Heart left ventricle (tissue), 16 donors: ENCODE measurements around the gene EIF5A. TPM values are rescaled to one million over a fixed set of nuclear protein-coding genes. Genes with fewer than 3 reads are reported as not detected.

ENCODE experiments used
- ATAC-seq, 4 donors: fragments of 200-7000 bp; cut with Tn5 transposase; one replicate each; pipeline ENCODE4 v1.9.1; 2020 to 2022; ENCODE audit warnings: moderate library complexity in 4 of 4, mild to moderate bottlenecking in 3 of 4, moderate number of reproducible peaks in 1 of 4
- DNase-seq, 5 donors: peaks; one replicate each; pipeline ENCODE4 v3.0.0-alpha.2; 2020
- H3K27ac ChIP-seq, 12 donors: fragments of 200-600 bp; sonication (generic) in 4 of 12; one replicate each; pipeline versions ENCODE4 v1.5.0 to v1.8.0; 2016 to 2022; ENCODE audit warnings: mild to moderate bottlenecking in 2 of 12
- H3K27me3 ChIP-seq, 9 donors: fragments of 200-600 bp; sonication (generic) in 2 of 9; one replicate each; pipeline versions ENCODE4 v1.5.1 to v1.8.0; 2016 to 2022; ENCODE audit warnings: mild to moderate bottlenecking in 3 of 9
- H3K36me3 ChIP-seq, 9 donors: fragments of 200-600 bp; sonication (generic) in 2 of 9; one replicate each; pipeline versions ENCODE4 v1.5.0 to v1.8.0; 2018 to 2022; ENCODE audit warnings: mild to moderate bottlenecking in 2 of 9
- H3K4me1 ChIP-seq, 12 donors: fragments of 200-600 bp; sonication (generic) in 4 of 12; one replicate each; pipeline versions ENCODE4 v1.5.0 to v1.8.0; 2016 to 2022; ENCODE audit warnings: mild to moderate bottlenecking in 3 of 12
- H3K4me3 ChIP-seq, 12 donors: fragments of 200-600 bp; sonication (generic) in 4 of 12; one replicate each; pipeline versions ENCODE4 v1.5.0 to v1.8.0; 2017 to 2022; ENCODE audit warnings: mild to moderate bottlenecking in 9 of 12, moderate library complexity in 4 of 12
- H3K9me3 ChIP-seq, 12 donors: fragments of 200-600 bp; sonication (generic) in 4 of 12; one replicate each; pipeline versions ENCODE4 v1.5.0 to v1.8.0; 2016 to 2022; ENCODE audit warnings: mild to moderate bottlenecking in 1 of 12
- CTCF ChIP-seq, 12 donors: fragments of 200-600 bp; sonication (generic) in 4 of 12; IDR thresholded peaks; one replicate each; pipeline versions ENCODE4 v1.5.0 to v1.8.0; 2018 to 2022; ENCODE audit warnings: antibody characterized with exemption in 12 of 12, mild to moderate bottlenecking in 5 of 12
- POLR2A ChIP-seq, 2 donors: fragments of 450-650 bp; IDR thresholded peaks; one replicate each; pipeline ENCODE4 v1.6.1; 2017; ENCODE audit warnings: antibody characterized with exemption in 2 of 2, mild to moderate bottlenecking in 2 of 2, moderate library complexity in 2 of 2
- WGBS, 4 donors: extraction: QIAGEN DNeasy Blood & Tissue Kit in 2 of 4; methylation state at CpG; one replicate each; pipeline versions ENCODE4 v1.1.5 to v1.1.7; 2013 to 2018; 5-methylcytosine and 5-hydroxymethylcytosine counted together
- intact Hi-C, 10 donors: fragments of 100-400 bp; cut with DNase I; formaldehyde crosslinking; loops; one replicate each; pipeline versions ENCODE4 v1.11.1 to v1.14.2; 2022
- polyA plus RNA-seq, 2 donors: library from polyadenylated mRNA; stranded (reverse); fragments of 200-250 nt; gene quantifications; one replicate each; pipeline ENCODE4 v1.2.3, GENCODE V29; 2013
- total RNA-seq, 9 donors: library from RNA; depleted of rRNA in 2 of 9; stranded (reverse); fragments of >200 nt in 2 of 9; fragmentation: NEBNext Ultra II Directional in 3 of 9; extraction: Animal tissue kit (Norgen Biotek cat#: 25700) in 3 of 9; gene quantifications; one replicate each; pipeline versions ENCODE4 v1.1.0 to v1.2.4, GENCODE V29; 2016 to 2023
- donor health status: ischemic (EF 13 %, LVEDD 7.1; RV severe dilation, severe dysfunction).
- donor health status: healthy with polysubstance abuse.
- donor health status: DM: no; HTN: yes; CAD: no.
- donor health status: DM: no; HTN: no; CAD: no.
- donor health status: ischemic (EF 25% LVEDD 6.9; RV normal size, moderate dysfunction).
- donor health status: ischemic (EF 25% LVEDD 5.7; RV mildly dilated, moderate dysfunction).
- donor health status: healthy.
- donor health status: DM: yes; HTN: yes; CAD: no.
- donor health status: ischemic (EF 35%, LVEDD 5.7; RV mildly dilated, moderate dysfunction).
- donor health status: nonischemic (EF 11% LVEDD 7.7; RV severe dilation, severe dysfunction).
- donor health status: DM: yes; HTN: yes; CAD: no.
- donor health status: PGD.
- donor health status: ischemic (EF 29% LVEDD 5.4; RV normal size, mild dysfunction).
- donor health status: nonischemic (EF 23%, LVEDD 6.1; RV moderate dilation, normal function).

The EIF5A gene
- total and polyA plus RNA-seq, 11 donors = 120 to 934 (median 268) TPM

GRCh38 chr17:7292729-7293128 is 14.7 kb upstream of the EIF5A start:
- no peak overlapping the region for H3K4me3 ChIP-seq
- H3K36me3 ChIP-seq = peaks cover 0 to 3% (median 0%) of the 10 kb centered on the region in 9 donors
- peak in 2 of 4 donors; percentile 1 to 21 for ATAC-seq
- intact Hi-C loops = loop anchor here in 2 of 10 donors (1.0 to 10.0 kb wide), 2 partner anchors 9 to 248 kb away; partner anchors contain the start of gene SLC16A11 (in 1 of the 2)
- H3K27me3 ChIP-seq = peaks cover 0 to 57% (median 29%) of the 10 kb centered on the region in 9 donors
- no peak for TF ChIP-seq POLR2A (IDR thresholded peaks at IDR 0.05)
- TF ChIP-seq CTCF (IDR thresholded peaks at IDR 0.05) = no peak
- H3K4me1 ChIP-seq = peaks cover 2 to 71% (median 46%) of the 10 kb centered on the region in 12 donors
- WGBS, 4 donors = 6 to 11% (median 9%) methylated on average over 6 of the region's 6 CpGs
- peak overlapping the region in 8 of 12 donors; percentile 0 to 66 (median 32) for H3K27ac ChIP-seq
- no peaks in the 10 kb centered on the region for H3K9me3 ChIP-seq
- peak in 1 of 5 donors; percentile 54 for DNase-seq

- 53 to 70% (median 64%) methylated on average over 8 to 11 of the region's 11 CpGs for WGBS, 4 donors
- H3K36me3 ChIP-seq = no peaks in the 10 kb centered on the region
- H3K4me1 ChIP-seq = peaks cover 2 to 71% (median 46%) of the 10 kb centered on the region in 12 donors
- peaks cover 0 to 57% (median 29%) of the 10 kb centered on the region in 9 donors for H3K27me3 ChIP-seq
- no peaks in the 10 kb centered on the region for H3K9me3 ChIP-seq
- H3K4me3 ChIP-seq = no peak overlapping the region
- DNase-seq = no peak
- no peak for TF ChIP-seq CTCF (IDR thresholded peaks at IDR 0.05)
- TF ChIP-seq POLR2A (IDR thresholded peaks at IDR 0.05) = no peak
- no peak for ATAC-seq
- peak overlapping the region in 6 of 12 donors; percentile 0 to 66 (median 50) for H3K27ac ChIP-seq
- intact Hi-C loops = loop anchor here in 1 of 10 donors (10.0 kb wide), 1 partner anchor 248 kb away; the partner anchor contains the start of gene SLC16A11
Measured at GRCh38 chr17:7293159-7293558, 14.3 kb upstream of the EIF5A start.

GRCh38 chr17:7293816-7294613 is 13.4 kb upstream of the EIF5A start:
- DNase-seq (no peak), ATAC-seq (no peak)
- intact Hi-C loops = loop anchor here in 1 of 10 donors (10.0 kb wide), 1 partner anchor 249 kb away; the partner anchor contains the start of gene SLC16A11
- peaks cover 0 to 57% (median 29%) of the 10 kb centered on the region in 9 donors for H3K27me3 ChIP-seq
- H3K4me3 ChIP-seq = peak overlapping the region in 10 of 12 donors; percentile 1 to 41 (median 32)
- H3K4me1 ChIP-seq = peaks cover 2 to 71% (median 46%) of the 10 kb centered on the region in 12 donors
- TF ChIP-seq POLR2A (IDR thresholded peaks at IDR 0.05) (no peak), CTCF (IDR thresholded peaks at IDR 0.05) (no peak)
- H3K36me3 ChIP-seq = no peaks in the 10 kb centered on the region
- peak overlapping the region in 3 of 12 donors; percentile 38 to 65 (median 50) for H3K27ac ChIP-seq
- H3K9me3 ChIP-seq = no peaks in the 10 kb centered on the region
- 5 to 16% (median 10%) methylated on average over 11 to 75 of the region's 75 CpGs for WGBS, 4 donors

- Histone ChIP-seq H3K36me3 (no peaks in the 10 kb centered on the region), H3K27me3 (peaks cover 0 to 57% (median 29%) of the 10 kb centered on the region in 9 donors), H3K4me3 (peak within 1 kb of the TSS in 11 of 12 donors; percentile 1 to 41 (median 30)), H3K9me3 (no peaks in the 10 kb centered on the region), H3K27ac (peak within 1 kb of the TSS in 6 of 12 donors; percentile 50 to 85 (median 78)), H3K4me1 (peaks cover 2 to 71% (median 45%) of the 10 kb centered on the region in 12 donors)
- DNase-seq (peak; percentile 72 to 86 (median 81)), ATAC-seq (peak in 3 of 4 donors; percentile 17 to 44 (median 28))
- 2 to 13% (median 4%) methylated on average over 11 to 57 of the region's 57 CpGs for WGBS, 4 donors
- intact Hi-C loops = loop anchor here in 2 of 10 donors (5.0 to 10.0 kb wide), 2 partner anchors 247 to 250 kb away; partner anchors contain the start of gene SLC16A11 (in 1 of the 2)
- TF ChIP-seq POLR2A (IDR thresholded peaks at IDR 0.05) = no peak
- no peak for TF ChIP-seq CTCF (IDR thresholded peaks at IDR 0.05)
Measured at GRCh38 chr17:7294614-7295153, 12.7 kb upstream of the EIF5A start, which contains the start of gene YBX2. YBX2 (minus strand) TSS chr17:7294639; CDS start chr17:7294500, 139 bp downstream.
